K562 (cell line): ENCODE results near the gene OR4D5. TPM values are rescaled to one million over a fixed set of nuclear protein-coding genes. Genes with fewer than 3 reads are reported as not detected.

ENCODE experiments used
- ATAC-seq: fragments of 200-7000 bp; cut with Tn5 transposase; 3 replicates; pipeline ENCODE4 v1.9.1; 2020; ENCODE audit warnings: moderate library complexity
- BruUV-seq: library from RNA; stranded (reverse); fragments of 400-500 nt; replicated peaks from 2 replicates; lab custom pipeline; 2021; lab: Mats Ljungman, UMichigan
- CTCF ChIA-PET: fragments of 300-600 bp; formaldehyde crosslinking; extraction: SDS; loops from one replicate; lab custom pipeline; 2021; ENCODE audit warnings: low intra/inter-chr PET ratio; lab: Yijun Ruan, JAX
- POLR2A ChIA-PET: fragments of 300-600, 350-650 bp; sonication (Branson Sonifier 250); formaldehyde crosslinking; extraction: SDS; loops from one replicate; lab custom pipeline; 2021; ENCODE audit warnings: antibody characterized with exemption, inconsistent platforms; lab: Yijun Ruan, JAX
- DNase-seq, 4 experiments: peaks; one replicate each; pipeline versions ENCODE4 v3.0.0 to v3.0.0-alpha.2; 2011 to 2018; ENCODE audit warnings: low spot score in 3 of 4, mixed read lengths in 3 of 4; ENCODE audit errors: extremely low read depth in 1 of 4
- FAIRE-seq: peaks from 2 replicates; lab custom pipeline; 2011; peaks lifted over from hg19 to GRCh38; lab: Jason Lieb, UNC
- H2AFZ ChIP-seq: 2 replicates; pipeline ENCODE4 v1.6.0; 2011; ENCODE audit warnings: low read depth, low read length, control low read depth, inconsistent platforms
- H3K27ac ChIP-seq: fragments of 200-600 bp; 3 replicates; pipeline ENCODE4 v1.8.0; 2011; ENCODE audit warnings: low read depth, mild to moderate bottlenecking, control low read depth, inconsistent platforms, low read length, moderate library complexity, mixed read lengths; ENCODE audit errors: extremely low read depth
- H3K27me3 ChIP-seq, 2 experiments: fragments of 300-600 bp in 1 of 2; 2 replicates in 1 of 2; 3 replicates in 1 of 2; pipeline versions ENCODE4 v1.6.0 to v1.8.0; 2011; ENCODE audit warnings: inconsistent platforms in 2 of 2, low read length in 2 of 2, mild to moderate bottlenecking in 1 of 2, mixed read lengths in 1 of 2, moderate library complexity in 1 of 2; ENCODE audit not compliant: control insufficient read depth in 2 of 2, insufficient read depth in 2 of 2
- H3K36me3 ChIP-seq: fragments of 300-600 bp; 3 replicates; pipeline ENCODE4 v1.8.0; 2011; ENCODE audit warnings: mild to moderate bottlenecking, low read length, inconsistent platforms; ENCODE audit not compliant: control insufficient read depth, insufficient read depth
- H3K4me1 ChIP-seq, 2 experiments: fragments of 200-600 bp in 1 of 2; replicated peaks in 1 of 2; 2 replicates in 1 of 2; 3 replicates in 1 of 2; pipeline versions ENCODE4 v1.5.1 to v1.8.0; 2011; ENCODE audit warnings: inconsistent platforms in 2 of 2, low read length in 2 of 2, mild to moderate bottlenecking in 1 of 2, mixed read lengths in 1 of 2, moderate library complexity in 1 of 2; ENCODE audit not compliant: control insufficient read depth in 2 of 2, insufficient read depth in 2 of 2
- H3K4me2 ChIP-seq: 2 replicates; pipeline ENCODE4 v1.6.1; 2011; ENCODE audit warnings: low read length, control low read depth, inconsistent platforms, mixed read lengths; ENCODE audit not compliant: insufficient read depth
- H3K4me3 ChIP-seq: fragments of 200-600 bp; sonication (generic), shearing (Covaris generic); 2 replicates; pipeline ENCODE4 v1.5.1; 2016; ENCODE audit warnings: control low read depth, inconsistent platforms
- H3K79me2 ChIP-seq: fragments of 200-600 bp; 3 replicates; pipeline ENCODE4 v1.8.0; 2011; ENCODE audit warnings: low read length, inconsistent platforms; ENCODE audit not compliant: control insufficient read depth, insufficient read depth
- H3K9ac ChIP-seq, 2 experiments: 2 replicates each; pipeline versions ENCODE4 v1.6.0 to v1.6.1; 2011; ENCODE audit warnings: low read depth in 2 of 2, low read length in 2 of 2, control low read depth in 1 of 2, inconsistent platforms in 1 of 2, mild to moderate bottlenecking in 1 of 2, mixed read lengths in 1 of 2; ENCODE audit not compliant: insufficient read depth in 1 of 2
- H3K9me1 ChIP-seq: one replicate; pipeline ENCODE4 v1.6.0; 2011; ENCODE audit warnings: inconsistent platforms, mild to moderate bottlenecking, low read length, moderate library complexity; ENCODE audit not compliant: control insufficient read depth, insufficient read depth
- H3K9me3 ChIP-seq: replicated peaks from 2 replicates; pipeline ENCODE4 v1.5.1; 2011; ENCODE audit warnings: low read depth, low read length, inconsistent platforms; ENCODE audit not compliant: control insufficient read depth, insufficient read depth
- H4K20me1 ChIP-seq: replicated peaks from 2 replicates; pipeline ENCODE4 v1.6.1; 2011; ENCODE audit warnings: low read length, inconsistent platforms, mixed read lengths; ENCODE audit not compliant: control insufficient read depth, insufficient read depth
- DLX4 ChIP-seq: fragments of 250-450 bp; sonication (Bioruptor Pico); IDR thresholded peaks from 2 replicates; pipeline ENCODE4 v1.6.1; 2021; ENCODE audit warnings: mild to moderate bottlenecking
- ELF2 ChIP-seq: fragments of 250-450 bp; sonication (Bioruptor Pico); IDR thresholded peaks from 2 replicates; pipeline ENCODE4 v1.5.0; 2021; ENCODE audit warnings: mild to moderate bottlenecking
- LARP7 ChIP-seq: fragments of 450-650 bp; IDR thresholded peaks from 2 replicates; pipeline ENCODE4 v1.6.1; 2016
- MXI1 ChIP-seq: IDR thresholded peaks from 2 replicates; pipeline ENCODE4 v1.6.1; 2011; ENCODE audit warnings: low read depth, mild to moderate bottlenecking, improper control_type of control experiment, low read length
- PBX2 ChIP-seq, 2 experiments: IDR thresholded peaks in 1 of 2; conservative IDR thresholded peaks in 1 of 2; 2 replicates each; pipeline ENCODE4 v1.6.1; 2016; ENCODE audit warnings: low read depth in 2 of 2, mild to moderate bottlenecking in 1 of 2, missing compliant biosample characterization in 1 of 2, missing genetic modification characterization in 1 of 2, moderate library complexity in 1 of 2
- SAFB ChIP-seq: fragments of 200-400 bp; formaldehyde crosslinking; IDR thresholded peaks from 2 replicates; pipeline ENCODE4 v1.6.1; 2017; ENCODE audit warnings: low read depth, low read length, borderline replicate concordance
- SMARCC2 ChIP-seq: fragments of 450-650 bp; IDR thresholded peaks from 2 replicates; pipeline ENCODE4 v1.6.1; 2017; ENCODE audit warnings: antibody characterized with exemption, moderate library complexity, mild to moderate bottlenecking, low read depth
- STAT5A ChIP-seq: IDR thresholded peaks from 2 replicates; pipeline ENCODE4 v1.6.1; 2012; ENCODE audit warnings: low read length, inconsistent platforms, borderline replicate concordance
- TCFL5 ChIP-seq: fragments of 250-450 bp; sonication (Bioruptor Pico); conservative IDR thresholded peaks from 2 replicates; pipeline ENCODE4 v1.6.1; 2021; ENCODE audit warnings: mild to moderate bottlenecking, moderate library complexity, matching md5 sums
- ZBTB43 ChIP-seq: sonication (generic); formaldehyde crosslinking; IDR thresholded peaks from 2 replicates; pipeline ENCODE4 v1.8.0; 2023; ENCODE audit warnings: mild to moderate bottlenecking, missing genetic modification reagents
- ZFP91 ChIP-seq: sonication (generic); formaldehyde crosslinking; IDR thresholded peaks from 2 replicates; pipeline ENCODE4 v1.8.0; 2022; ENCODE audit warnings: mild to moderate bottlenecking, missing genetic modification reagents
- ZNF280A ChIP-seq: fragments of 450-650 bp; IDR thresholded peaks from 2 replicates; pipeline ENCODE4 v1.6.1; 2018; ENCODE audit warnings: mild to moderate bottlenecking, low read depth; ENCODE audit not compliant: partially characterized antibody
- ZNF324 ChIP-seq: fragments of 250-450 bp; sonication (Bioruptor Pico); IDR thresholded peaks from 2 replicates; pipeline ENCODE4 v1.4.0; 2020; ENCODE audit warnings: mild to moderate bottlenecking
- WGBS: fragments of 100-300 bp; shearing (Covaris generic); methylation state at CpG from one replicate; pipeline ENCODE4 v1.1.6; 2016; ENCODE audit warnings: low coverage, mixed read lengths; ENCODE audit not compliant: insufficient coverage; ENCODE audit errors: missing lambda C conversion rate; 5-methylcytosine and 5-hydroxymethylcytosine counted together
- in situ Hi-C: fragments of 300-500 bp; cut with MboI; formaldehyde crosslinking; loops from 4 replicates; pipeline ENCODE4 v1.15.0; 2018; ENCODE audit warnings: inconsistent platforms, mixed read lengths
- intact Hi-C: fragments of 100-400 bp; cut with micrococcal nuclease; formaldehyde crosslinking; loops from 2 replicates; pipeline ENCODE4 v1.14.2; 2022
- polyA plus RNA-seq, 8 experiments: library from polyadenylated mRNA; depleted of rRNA in 4 of 8; stranded (reverse) in 5 of 8; unstranded in 3 of 8; fragments of >200 nt; fragmentation: Nextera tagmentation in 2 of 8; fragmentation: Illumina TruSeq in 1 of 8; extraction: Ambion mirVana in 2 of 8; extraction: Trizol in 1 of 8; gene quantifications; 2 replicates each; pipeline versions ENCODE4 v1.2.1 to v1.2.3, GENCODE V29; 2011 to 2014; ENCODE audit warnings: inconsistent platforms in 1 of 8, missing spikeins in 1 of 8
- total RNA-seq, 7 experiments: library from RNA; depleted of rRNA in 6 of 7; stranded (reverse); fragments of >200 nt in 6 of 7; fragmentation: Illumina TruSeq in 2 of 7; extraction: Trizol in 2 of 7; gene quantifications; 2 replicates each; pipeline versions ENCODE4 v1.2.1 to v1.2.3, GENCODE V29; 2011 to 2021; ENCODE audit warnings: low replicate concordance in 1 of 7

Gene OR4D5
- total and polyA plus RNA-seq, 9 of the 15 experiments (the other 6 are each of a cell fraction or from before 2014, with no cell fraction given), result not detected

- no peak overlapping the region for H3K4me3 ChIP-seq
- H3K9me1 ChIP-seq, result no peaks in the 10 kb centered on the region
- intact Hi-C loops, result no loop called here
- in situ Hi-C loops, result no loop called here
- no peaks in the 10 kb centered on the region for H3K27me3 ChIP-seq
- FAIRE-seq (no peak), ATAC-seq (no peak), DNase-seq (no peak)
- no peak overlapping the region for H2AFZ ChIP-seq
- CTCF ChIA-PET, result no interaction called here
- 0% methylated on average over 3 of the region's 3 CpGs for WGBS
- POLR2A ChIA-PET, result interaction anchor here (0.6 kb wide), 1 partner anchor 240 kb away, joined by 3 read pairs; no protein-coding TSS in a partner anchor
- no peaks in the 10 kb centered on the region for H3K9me3 ChIP-seq
- H3K4me1 ChIP-seq, result no peaks in the 10 kb centered on the region
- no peak overlapping the region for H3K27ac ChIP-seq
- no TSS peak for BruUV-seq
- H4K20me1 ChIP-seq, result no peaks in the 10 kb centered on the region
- no peak overlapping the region for H3K9ac ChIP-seq
- H3K36me3 ChIP-seq, result no peaks in the 10 kb centered on the region
- H3K4me2 ChIP-seq, result no peak overlapping the region
- H3K79me2 ChIP-seq, result no peaks in the 10 kb centered on the region
- TF ChIP-seq TCFL5 (CRISPR knock-in tag) (no peak), MXI1 (no peak), PBX2 (CRISPR knock-in tag; IDR thresholded peaks at IDR 0.05; ENCODE audit: low read depth) (no peak), PBX2 (tag; conservative IDR thresholded peaks at IDR 0.05; ENCODE audit: low read depth) (no peak), ELF2 (no peak), STAT5A (no peak), ZNF280A (no peak), SAFB (no peak), ZNF324 (CRISPR knock-in tag) (no peak), LARP7 (no peak), ZBTB43 (CRISPR knock-in tag) (no peak), ZFP91 (no peak), SMARCC2 (no peak), DLX4 (CRISPR knock-in tag) (no peak)
Observed at GRCh38 chr11:123905826-123906225, 33.6 kb upstream of the OR4D5 start.
